BLaER1 (cell line): Measurements from ENCODE around the gene ARAP3.

Experiments used
- H3K27ac ChIP-seq: shearing (Covaris generic); formaldehyde crosslinking; 2 replicates; pipeline ENCODE4 v1.8.1; 2022
- H3K27me3 ChIP-seq: shearing (Covaris generic); formaldehyde crosslinking; 2 replicates; pipeline ENCODE4 v1.8.1; 2022
- H3K36me3 ChIP-seq: shearing (Covaris generic); formaldehyde crosslinking; 2 replicates; pipeline ENCODE4 v1.8.1; 2022
- H3K4me1 ChIP-seq: shearing (Covaris generic); formaldehyde crosslinking; 2 replicates; pipeline ENCODE4 v1.8.1; 2022
- H3K4me2 ChIP-seq: shearing (Covaris generic); formaldehyde crosslinking; 2 replicates; pipeline ENCODE4 v1.8.1; 2022
- H3K4me3 ChIP-seq: shearing (Covaris generic); formaldehyde crosslinking; 2 replicates; pipeline ENCODE4 v1.8.1; 2022
- H3K9ac ChIP-seq: shearing (Covaris generic); formaldehyde crosslinking; 2 replicates; pipeline ENCODE4 v1.8.1; 2022
- H3K9me3 ChIP-seq: shearing (Covaris generic); formaldehyde crosslinking; 2 replicates; pipeline ENCODE4 v1.8.1; 2022
- H4K20me1 ChIP-seq: shearing (Covaris generic); formaldehyde crosslinking; 2 replicates; pipeline ENCODE4 v1.8.1; 2022
- Cebpa-rat ChIP-seq: shearing (Covaris generic); IDR thresholded peaks from 2 replicates; pipeline ENCODE4 v1.8.1; 2022

ARAP3 gene

DNA sequence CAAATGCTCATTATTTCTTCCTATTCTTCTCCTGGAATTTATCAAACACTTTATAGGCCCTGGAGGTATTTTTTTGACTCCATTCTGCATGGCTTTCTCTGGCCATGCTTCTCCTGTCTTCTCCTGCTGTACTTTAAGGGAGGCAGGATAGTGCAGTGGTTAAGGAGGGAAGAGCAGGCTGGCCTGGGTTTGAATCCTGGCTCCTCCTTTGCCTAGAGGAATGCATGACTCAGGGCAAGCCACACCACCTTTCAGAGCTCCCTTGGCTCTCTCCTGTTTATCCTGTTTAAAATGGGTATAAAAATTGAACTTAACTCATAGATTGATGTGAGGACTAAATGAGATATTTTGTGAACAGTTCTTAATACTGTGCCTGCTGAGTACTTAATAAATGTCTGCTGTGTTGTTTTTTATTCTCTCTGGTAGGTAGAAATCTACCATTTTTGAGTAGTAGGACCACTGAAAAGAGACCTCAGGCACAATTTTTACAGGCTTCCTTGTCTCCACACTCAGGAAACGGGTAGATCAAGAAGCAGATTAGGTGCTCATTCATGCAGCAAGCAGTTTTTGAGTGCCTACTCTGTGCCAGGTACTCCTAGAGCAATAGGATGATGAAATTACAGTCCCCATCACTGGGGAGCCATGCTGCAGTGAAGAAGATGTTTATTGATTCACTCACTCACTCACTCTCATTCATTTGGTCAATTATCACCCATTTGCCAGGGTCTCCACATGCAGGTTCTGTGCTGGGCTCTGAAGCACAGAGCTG is 32.7 kb upstream of the ARAP3 start:
- Histone ChIP-seq H3K4me2 (peak overlapping the region; percentile 21; the same call in 1 of the 2 replicates), H3K4me3 (no peak overlapping the region), H4K20me1 (no peaks in the 10 kb centered on the region), H3K4me1 (peaks cover 17% of the 10 kb centered on the region), H3K36me3 (no peaks in the 10 kb centered on the region), H3K27ac (no peak overlapping the region), H3K9ac (no peak overlapping the region), H3K27me3 (no peaks in the 10 kb centered on the region), H3K9me3 (no peaks in the 10 kb centered on the region)
- no peak for TF ChIP-seq Cebpa-rat

DNA sequence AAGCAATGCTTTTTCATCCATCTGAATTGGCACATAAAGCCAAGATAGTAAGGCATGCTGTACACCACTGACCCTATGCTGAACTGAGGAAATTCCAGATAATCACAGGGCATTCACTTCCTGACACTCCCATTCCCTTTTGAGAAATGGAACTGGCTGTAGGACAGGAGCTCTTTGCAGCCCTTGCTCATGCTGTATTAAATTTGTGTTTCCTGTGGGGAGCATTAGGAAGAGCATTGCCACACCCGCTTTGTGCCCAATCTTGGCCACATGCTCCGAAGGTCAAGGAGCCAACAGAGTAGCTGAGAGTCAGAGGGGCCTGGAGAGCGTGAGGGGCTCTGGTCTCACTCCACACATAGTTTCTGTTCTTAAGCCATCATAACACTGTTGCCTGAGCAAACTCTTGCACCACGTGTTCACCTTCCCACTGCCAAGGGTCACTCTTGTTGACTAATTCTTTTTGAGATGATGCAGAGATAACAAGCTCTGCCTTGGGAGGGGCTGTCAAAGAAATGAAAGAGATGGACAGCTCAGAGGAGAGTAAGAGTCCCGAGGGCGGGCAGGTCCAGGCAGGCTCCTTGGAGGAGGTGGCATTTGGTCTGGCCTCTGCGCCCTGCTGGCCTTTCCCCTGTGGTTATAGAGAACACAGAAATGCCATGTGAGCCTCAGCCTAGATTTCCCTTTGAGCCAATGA is 31.7 kb upstream of the ARAP3 start:
- Histone ChIP-seq H3K27ac (no peak overlapping the region), H3K36me3 (no peaks in the 10 kb centered on the region), H3K4me1 (peaks cover 17% of the 10 kb centered on the region), H3K9me3 (no peaks in the 10 kb centered on the region), H3K27me3 (no peaks in the 10 kb centered on the region), H3K4me2 (no peak overlapping the region), H3K4me3 (no peak overlapping the region), H4K20me1 (no peaks in the 10 kb centered on the region), H3K9ac (no peak overlapping the region)
- no peak for TF ChIP-seq Cebpa-rat

DNA sequence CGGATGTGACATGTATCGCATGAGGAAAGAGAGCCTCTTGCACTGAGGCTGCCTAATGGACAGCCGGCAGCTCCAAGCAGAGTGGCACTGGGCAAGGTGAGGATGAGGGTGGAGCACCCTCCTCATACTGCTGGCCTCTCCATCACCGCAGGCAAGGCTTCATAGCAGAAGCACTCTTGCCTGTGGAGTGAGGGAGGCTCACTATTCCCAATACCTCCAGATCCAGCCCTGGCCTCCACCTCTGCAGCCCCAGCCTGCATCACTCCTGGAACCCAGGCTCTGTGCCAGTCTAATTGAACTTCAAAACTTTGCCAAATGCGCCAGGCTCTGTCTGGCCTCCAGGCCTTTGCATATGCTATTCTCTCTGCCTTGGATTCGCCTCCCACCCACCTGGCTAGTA is 29.7 kb upstream of the ARAP3 start:
- H3K4me1 ChIP-seq = peaks cover 17% of the 10 kb centered on the region
- H3K9me3 ChIP-seq = no peaks in the 10 kb centered on the region
- no peak overlapping the region for H3K9ac ChIP-seq
- H3K4me2 ChIP-seq = no peak overlapping the region
- H3K36me3 ChIP-seq = no peaks in the 10 kb centered on the region
- H4K20me1 ChIP-seq = no peaks in the 10 kb centered on the region
- no peak for TF ChIP-seq Cebpa-rat
- H3K27ac ChIP-seq = no peak overlapping the region
- no peak overlapping the region for H3K4me3 ChIP-seq
- H3K27me3 ChIP-seq = no peaks in the 10 kb centered on the region

DNA sequence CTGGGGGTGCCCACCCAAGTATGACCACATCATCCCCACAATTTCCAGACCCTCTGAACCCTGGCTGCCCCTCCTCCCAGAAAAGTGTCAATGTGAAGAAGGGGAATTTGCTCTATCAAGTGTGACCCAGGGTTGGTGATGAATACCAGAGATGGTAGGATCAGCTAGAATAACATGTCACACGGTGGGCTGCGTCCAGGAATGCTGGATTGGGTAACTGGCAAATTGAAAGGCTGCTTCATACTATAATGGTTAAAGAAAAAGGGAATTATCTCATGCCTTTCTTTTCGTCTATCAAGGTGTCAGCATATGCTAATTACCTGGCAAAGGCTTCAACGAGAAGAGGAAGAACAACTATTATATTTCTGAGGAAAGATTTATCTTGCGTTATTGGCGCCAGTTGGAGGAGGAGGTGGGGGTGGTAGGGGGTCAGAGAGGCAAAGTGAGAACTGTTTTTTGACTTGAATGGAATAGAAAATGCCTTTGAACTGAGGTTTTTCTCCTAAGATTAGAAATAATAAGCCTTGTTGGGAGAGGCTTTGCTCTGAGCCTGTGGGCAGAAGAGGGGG is 27.8 kb upstream of the ARAP3 start:
- Histone ChIP-seq H3K27me3 (peaks cover 3% of the 10 kb centered on the region), H3K4me2 (no peak overlapping the region), H3K36me3 (no peaks in the 10 kb centered on the region), H4K20me1 (no peaks in the 10 kb centered on the region), H3K9ac (no peak overlapping the region), H3K9me3 (no peaks in the 10 kb centered on the region), H3K4me1 (peaks cover 5% of the 10 kb centered on the region), H3K4me3 (no peak overlapping the region), H3K27ac (no peak overlapping the region)
- TF ChIP-seq Cebpa-rat = no peak

DNA sequence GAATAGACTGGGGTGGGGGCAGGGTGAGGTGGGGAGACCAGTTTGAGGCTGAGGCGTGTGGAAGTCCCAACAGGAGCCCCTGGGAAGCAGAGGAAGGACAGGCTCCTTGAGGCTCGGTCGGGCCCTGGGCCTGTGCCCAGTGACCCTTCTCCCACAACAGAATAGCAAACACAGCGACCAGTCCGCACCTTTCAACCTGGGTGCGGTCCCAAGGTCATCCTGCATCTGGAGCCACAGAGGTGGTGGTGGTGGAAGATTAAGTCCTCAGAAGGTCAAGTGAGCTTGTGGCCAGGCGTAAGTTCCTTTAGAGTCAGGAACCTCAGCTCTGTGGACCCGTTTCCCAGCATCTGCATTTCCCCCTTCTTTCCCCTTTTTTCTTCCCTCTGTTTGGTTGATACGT is 26.0 kb upstream of the ARAP3 start:
- Histone ChIP-seq H3K4me1 (0 out of 2 replicates have a peak, but pooled peaks cover under 1% of the 10 kb centered on the region), H3K4me2 (no peak overlapping the region), H3K27me3 (peaks cover 21% of the 10 kb centered on the region), H3K27ac (no peak overlapping the region), H3K9ac (no peak overlapping the region), H3K9me3 (no peaks in the 10 kb centered on the region), H3K36me3 (no peaks in the 10 kb centered on the region), H3K4me3 (no peak overlapping the region), H4K20me1 (no peaks in the 10 kb centered on the region)
- no peak for TF ChIP-seq Cebpa-rat

DNA sequence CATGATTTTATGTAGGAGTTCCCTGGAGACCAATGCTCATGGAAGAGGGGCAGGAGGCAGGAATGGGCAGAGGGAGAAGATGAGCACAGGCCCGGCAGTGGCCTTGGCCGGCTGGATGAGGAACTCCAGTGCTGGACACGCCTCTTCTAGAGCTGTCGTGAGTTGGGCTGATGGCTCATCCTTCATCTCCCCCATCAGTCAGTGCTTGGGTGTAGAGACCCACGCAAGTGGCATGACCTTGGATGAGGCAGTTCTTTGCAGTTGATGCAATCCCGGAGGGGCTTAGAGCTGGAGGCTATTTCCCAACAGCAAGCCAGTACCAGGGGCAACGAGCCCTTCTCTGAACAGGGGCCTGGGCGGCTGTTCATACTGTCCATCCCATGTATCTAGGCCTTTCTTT is 25.5 kb upstream of the ARAP3 start:
- Histone ChIP-seq H3K9me3 (no peaks in the 10 kb centered on the region), H4K20me1 (no peaks in the 10 kb centered on the region), H3K4me3 (no peak overlapping the region), H3K9ac (no peak overlapping the region), H3K27me3 (peaks cover 26% of the 10 kb centered on the region), H3K4me2 (no peak overlapping the region), H3K27ac (no peak overlapping the region), H3K4me1 (peaks cover 5% of the 10 kb centered on the region), H3K36me3 (no peaks in the 10 kb centered on the region)
- no peak for TF ChIP-seq Cebpa-rat

DNA sequence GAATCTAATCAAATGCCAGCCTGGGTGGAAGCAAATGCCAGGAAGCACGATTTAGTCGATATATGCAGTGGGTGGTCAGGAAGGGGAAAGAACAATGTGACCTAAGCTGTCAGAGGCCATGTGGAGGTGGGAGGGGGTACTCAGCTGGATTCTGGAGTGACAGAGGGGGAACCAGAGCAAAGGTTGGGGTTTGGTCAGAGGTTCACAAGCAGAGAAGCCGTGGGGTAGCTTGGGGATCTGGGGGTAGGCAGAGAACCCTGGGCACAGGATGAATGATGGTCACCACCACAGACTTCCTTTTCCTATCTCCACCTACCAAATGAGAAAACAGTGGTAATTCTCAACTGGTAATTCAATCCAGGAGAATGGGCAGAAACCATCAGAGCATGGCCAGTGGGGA is 24.1 kb upstream of the ARAP3 start:
- Histone ChIP-seq H3K4me3 (no peak overlapping the region), H3K9me3 (no peaks in the 10 kb centered on the region), H3K4me1 (peaks cover 19% of the 10 kb centered on the region), H3K9ac (no peak overlapping the region), H3K36me3 (no peaks in the 10 kb centered on the region), H3K27me3 (peaks cover 29% of the 10 kb centered on the region), H3K27ac (no peak overlapping the region), H4K20me1 (no peaks in the 10 kb centered on the region), H3K4me2 (no peak overlapping the region)
- TF ChIP-seq Cebpa-rat = no peak

DNA sequence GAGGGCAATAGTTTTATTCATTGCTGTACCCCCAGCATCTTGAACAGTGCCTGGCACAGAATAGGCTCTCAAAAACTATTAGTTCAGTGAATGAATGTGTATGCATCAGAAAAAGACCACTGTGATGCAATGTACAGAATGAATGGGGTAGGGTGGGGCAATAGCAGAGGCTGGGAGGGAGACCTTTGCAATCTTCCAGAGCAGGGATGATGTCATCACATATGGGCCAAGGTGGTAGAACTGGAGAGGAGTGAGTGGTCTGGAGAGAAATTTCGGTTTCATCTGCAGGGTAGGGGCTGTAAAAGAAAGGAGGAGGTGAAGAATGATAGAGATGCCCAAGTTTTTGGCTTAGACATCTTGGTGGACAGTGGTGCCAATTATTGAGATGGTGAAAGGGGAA is 23.4 kb upstream of the ARAP3 start:
- no peaks in the 10 kb centered on the region for H3K36me3 ChIP-seq
- no peak for TF ChIP-seq Cebpa-rat
- H3K4me2 ChIP-seq = no peak overlapping the region
- peaks cover 23% of the 10 kb centered on the region for H3K4me1 ChIP-seq
- H3K9me3 ChIP-seq = no peaks in the 10 kb centered on the region
- no peaks in the 10 kb centered on the region for H4K20me1 ChIP-seq
- H3K27ac ChIP-seq = no peak overlapping the region
- H3K27me3 ChIP-seq = peaks cover 29% of the 10 kb centered on the region
- H3K9ac ChIP-seq = no peak overlapping the region
- H3K4me3 ChIP-seq = no peak overlapping the region

DNA sequence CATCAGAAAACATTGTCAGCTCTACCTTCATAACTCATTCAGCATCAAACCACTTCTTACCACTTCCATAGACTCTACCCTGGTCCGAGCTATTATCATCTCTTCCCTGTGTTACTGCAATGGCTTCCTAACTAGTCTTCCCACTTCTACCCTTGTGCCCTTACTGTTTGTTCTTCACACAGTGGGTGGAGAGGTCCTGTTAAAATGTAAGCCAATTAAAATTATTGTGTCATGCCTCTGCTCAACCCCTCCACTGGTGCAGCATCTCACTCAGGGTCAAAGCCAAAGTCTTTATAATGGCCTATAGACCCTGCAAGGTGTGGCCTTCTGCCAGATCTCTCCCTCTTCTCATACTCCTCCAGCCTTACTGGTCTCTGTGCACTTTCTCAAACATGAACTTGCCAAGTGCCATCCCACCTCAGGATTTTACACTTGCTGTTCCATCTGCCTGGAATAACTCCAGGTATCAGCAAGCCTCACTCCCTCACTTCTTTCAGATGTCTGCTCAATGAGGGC is 22.8 kb upstream of the ARAP3 start:
- Histone ChIP-seq H3K9me3 (no peaks in the 10 kb centered on the region), H3K27me3 (peaks cover 35% of the 10 kb centered on the region), H3K4me1 (peaks cover 23% of the 10 kb centered on the region), H4K20me1 (no peaks in the 10 kb centered on the region), H3K4me3 (no peak overlapping the region), H3K4me2 (no peak overlapping the region), H3K9ac (no peak overlapping the region), H3K27ac (no peak overlapping the region), H3K36me3 (no peaks in the 10 kb centered on the region)
- TF ChIP-seq Cebpa-rat = no peak

DNA sequence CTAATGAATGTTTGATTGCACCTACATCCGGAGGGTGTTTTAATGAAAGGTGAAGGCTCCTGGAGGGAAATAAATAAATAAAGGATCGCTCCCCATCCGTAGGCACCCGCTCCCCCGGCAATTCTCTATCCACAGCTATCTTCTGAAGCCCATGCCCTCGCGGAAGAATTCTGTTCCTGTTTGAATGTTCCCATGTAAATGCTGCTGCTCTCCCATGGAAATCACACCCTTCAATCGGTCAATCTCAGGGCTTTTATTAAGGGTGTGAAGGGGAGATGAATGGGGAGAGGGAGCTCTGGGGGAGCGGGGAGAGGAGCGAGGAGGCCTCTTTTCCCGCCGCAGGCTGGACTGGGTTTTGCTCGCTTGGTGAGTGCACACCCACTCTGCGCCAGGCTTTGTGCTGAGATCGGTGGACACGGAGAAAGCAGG is 21.1 kb upstream of the ARAP3 start:
- no peaks in the 10 kb centered on the region for H3K9me3 ChIP-seq
- no peak overlapping the region for H3K27ac ChIP-seq
- H3K4me3 ChIP-seq = peak overlapping the region; percentile 66; the same call in 1 of the 2 replicates
- peaks cover 35% of the 10 kb centered on the region for H3K27me3 ChIP-seq
- H3K9ac ChIP-seq = no peak overlapping the region
- peak overlapping the region; percentile 94 for H3K4me2 ChIP-seq
- no peaks in the 10 kb centered on the region for H4K20me1 ChIP-seq
- no peaks in the 10 kb centered on the region for H3K36me3 ChIP-seq
- peaks cover 23% of the 10 kb centered on the region for H3K4me1 ChIP-seq
- TF ChIP-seq Cebpa-rat = no peak
